K562 (cell line): ENCODE results near the gene EFHC1. TPM values are rescaled to one million over a fixed set of nuclear protein-coding genes. Genes with fewer than 3 reads are reported as not detected.

Experiments used
- ADNP ChIP-seq: fragments of 200-800 bp; sonication (Bioruptor generic); IDR thresholded peaks from 2 replicates; pipeline ENCODE4 v1.6.1; 2016; ENCODE audit warnings: missing genetic modification characterization, missing compliant biosample characterization
- ARID1B ChIP-seq: fragments of 450-650 bp; IDR thresholded peaks from 2 replicates; pipeline ENCODE4 v1.6.1; 2016; ENCODE audit warnings: antibody characterized with exemption, mild to moderate bottlenecking, inconsistent platforms
- ATF7 ChIP-seq: fragments of 450-650 bp; IDR thresholded peaks from 2 replicates; pipeline ENCODE4 v1.7.1; 2014; ENCODE audit warnings: mild to moderate bottlenecking, moderate library complexity
- BCL6 ChIP-seq: fragments of 250-450 bp; sonication (Bioruptor Pico); IDR thresholded peaks from 2 replicates; pipeline ENCODE4 v1.4.0; 2020
- DACH1 ChIP-seq: fragments of 450-650 bp; IDR thresholded peaks from 2 replicates; pipeline ENCODE4 v1.6.1; 2018; ENCODE audit not compliant: partially characterized antibody
- DNMT1 ChIP-seq: fragments of 450-650 bp; IDR thresholded peaks from 2 replicates; pipeline ENCODE4 v1.6.1; 2016; ENCODE audit warnings: antibody characterized with exemption, mild to moderate bottlenecking
- EGR1 ChIP-seq: fragments of 450-650 bp; conservative IDR thresholded peaks from 2 replicates; pipeline ENCODE4 v1.6.1; 2017; ENCODE audit warnings: mild to moderate bottlenecking
- FOXM1 ChIP-seq, 2 experiments: fragments of 450-650 bp in 1 of 2; sonication (generic) in 1 of 2; formaldehyde crosslinking in 1 of 2; IDR thresholded peaks; 2 replicates each; pipeline versions ENCODE4 v1.6.1 to v1.9.0; 2017 to 2022; ENCODE audit warnings: low read depth in 2 of 2, mild to moderate bottlenecking in 2 of 2, missing genetic modification reagents in 1 of 2, moderate library complexity in 1 of 2
- HDAC3 ChIP-seq: fragments of 450-650 bp; IDR thresholded peaks from 2 replicates; pipeline ENCODE4 v1.6.1; 2018; ENCODE audit warnings: borderline replicate concordance, mild to moderate bottlenecking, moderate library complexity; ENCODE audit not compliant: partially characterized antibody
- HDAC8 ChIP-seq: fragments of 450-650 bp; IDR thresholded peaks from 2 replicates; pipeline ENCODE4 v1.6.1; 2016; ENCODE audit warnings: mild to moderate bottlenecking, missing genetic modification characterization, moderate library complexity, missing compliant biosample characterization
- HIVEP1 ChIP-seq: fragments of 250-450 bp; sonication (Bioruptor Pico); IDR thresholded peaks from 2 replicates; pipeline ENCODE4 v1.4.0; 2020; ENCODE audit warnings: mild to moderate bottlenecking
- MGA ChIP-seq: fragments of 450-650 bp; IDR thresholded peaks from 2 replicates; pipeline ENCODE4 v1.6.1; 2016; ENCODE audit warnings: mild to moderate bottlenecking, moderate library complexity
- NR4A1 ChIP-seq, 2 experiments: fragments of 250-450 bp in 1 of 2; fragments of 450-650 bp in 1 of 2; sonication (Bioruptor Pico) in 1 of 2; IDR thresholded peaks; 2 replicates each; pipeline versions ENCODE4 v1.4.0 to v1.6.1; 2016 to 2020; ENCODE audit warnings: mild to moderate bottlenecking in 2 of 2, missing compliant biosample characterization in 1 of 2, missing genetic modification characterization in 1 of 2, moderate library complexity in 1 of 2
- RHOXF2B ChIP-seq: fragments of 250-450 bp; sonication (Bioruptor Pico); conservative IDR thresholded peaks from 2 replicates; pipeline ENCODE4 v1.5.1; 2021
- RNF2 ChIP-seq: sonication (generic); IDR thresholded peaks from 2 replicates; pipeline ENCODE4 v1.6.1; 2016
- ZBTB1 ChIP-seq: sonication (generic); formaldehyde crosslinking; IDR thresholded peaks from 2 replicates; pipeline ENCODE4 v1.8.1; 2023; ENCODE audit warnings: missing genetic modification reagents, low read depth, mild to moderate bottlenecking, borderline replicate concordance
- ZFX ChIP-seq: sonication (generic); formaldehyde crosslinking; IDR thresholded peaks from 2 replicates; pipeline ENCODE4 v1.8.0; 2022; ENCODE audit warnings: mild to moderate bottlenecking, missing genetic modification reagents, moderate library complexity
- ZNF311 ChIP-seq: fragments of 250-450 bp; sonication (Bioruptor Pico); IDR thresholded peaks from 2 replicates; pipeline ENCODE4 v1.4.0; 2020; ENCODE audit warnings: mild to moderate bottlenecking, moderate library complexity
- ZNF830 ChIP-seq: fragments of 250-450 bp; sonication (Bioruptor Pico); IDR thresholded peaks from 2 replicates; pipeline ENCODE4 v1.5.0; 2021; ENCODE audit warnings: mild to moderate bottlenecking
- polyA plus RNA-seq, 8 experiments: library from polyadenylated mRNA; depleted of rRNA in 4 of 8; stranded (reverse) in 5 of 8; unstranded in 3 of 8; fragments of >200 nt; fragmentation: Nextera tagmentation in 2 of 8; fragmentation: Illumina TruSeq in 1 of 8; extraction: Ambion mirVana in 2 of 8; extraction: Trizol in 1 of 8; gene quantifications; 2 replicates each; pipeline versions ENCODE4 v1.2.1 to v1.2.3, GENCODE V29; 2011 to 2014; ENCODE audit warnings: inconsistent platforms in 1 of 8, missing spikeins in 1 of 8
- total RNA-seq, 7 experiments: library from RNA; depleted of rRNA in 6 of 7; stranded (reverse); fragments of >200 nt in 6 of 7; fragmentation: Illumina TruSeq in 2 of 7; extraction: Trizol in 2 of 7; gene quantifications; 2 replicates each; pipeline versions ENCODE4 v1.2.1 to v1.2.3, GENCODE V29; 2011 to 2021; ENCODE audit warnings: low replicate concordance in 1 of 7

Gene EFHC1
- total and polyA plus RNA-seq, 9 of the 15 experiments (the other 6 are each of a cell fraction or from before 2014, with no cell fraction given): 9.5 to 31.0 (median 14.9) TPM

GRCh38 chr6:52511572-52512151, 91.5 kb downstream of the EFHC1 start (continued):
- TF ChIP-seq MGA (peak; percentile 55; the same call in 1 of the 2 replicates), RNF2 (no peak), DACH1 (no peak), ZNF311 (no peak), ZNF830 (CRISPR knock-in tag) (no peak), RHOXF2B (no peak), DNMT1 (no peak), FOXM1 (IDR thresholded peaks at IDR 0.05; ENCODE audit: low read depth) (no peak), FOXM1 (CRISPR knock-in tag; IDR thresholded peaks at IDR 0.05; ENCODE audit: low read depth) (no peak), NR4A1 (CRISPR knock-in tag; IDR thresholded peaks at IDR 0.05) (no peak), NR4A1 (tag; IDR thresholded peaks at IDR 0.05) (0 out of 2 replicates have a peak, but pooled peaks have one; percentile 15), HDAC3 (no peak), ADNP (no peak), ZBTB1 (CRISPR knock-in tag) (no peak), BCL6 (CRISPR knock-in tag) (no peak), EGR1 (0 out of 2 replicates have a peak, but pooled peaks have one; percentile 9), HDAC8 (tag) (no peak), HIVEP1 (CRISPR knock-in tag) (no peak), ZFX (CRISPR knock-in tag) (peak; percentile 44; the same call in 1 of the 2 replicates), ATF7 (peak; percentile 73; the same call in 1 of the 2 replicates), ARID1B (no peak; the same call in 1 of the 2 replicates)
